H9 (cell line): ENCODE results near the gene TMEM95. TPM values are rescaled to one million over a fixed set of nuclear protein-coding genes. Genes with fewer than 3 reads are reported as not detected.
A peak's percentile ranks its signal among the peaks of the same experiment; 100 is the strongest.

Experiments
- DNase-seq: peaks from one replicate; pipeline ENCODE4 v3.0.0-alpha.2; 2017
- H2AFZ ChIP-seq: one replicate; pipeline ENCODE4 v1.6.1; 2013; ENCODE audit warnings: mild to moderate bottlenecking, low read length, control low read depth, moderate library complexity
- H2AK5ac ChIP-seq: 2 replicates; pipeline ENCODE4 v1.6.1; 2013; ENCODE audit warnings: low read length, control low read depth, mixed read lengths; ENCODE audit not compliant: insufficient read length
- H2BK120ac ChIP-seq: one replicate; pipeline ENCODE4 v1.6.1; 2013; ENCODE audit warnings: low read depth, mild to moderate bottlenecking, low read length, control low read depth, inconsistent platforms; ENCODE audit not compliant: poor library complexity, severe bottlenecking
- H2BK12ac ChIP-seq: 2 replicates; pipeline ENCODE4 v1.6.1; 2013; ENCODE audit warnings: low read length, control low read depth, mixed read lengths, low read depth; ENCODE audit not compliant: insufficient read length
- H2BK15ac ChIP-seq: 2 replicates; pipeline ENCODE4 v1.6.1; 2013; ENCODE audit warnings: low read depth, low read length, control low read depth
- H2BK20ac ChIP-seq: one replicate; pipeline ENCODE4 v1.6.1; 2013; ENCODE audit warnings: low read depth, mild to moderate bottlenecking, low read length, control low read depth, inconsistent platforms; ENCODE audit not compliant: poor library complexity, severe bottlenecking
- H2BK5ac ChIP-seq: 2 replicates; pipeline ENCODE4 v1.6.1; 2013; ENCODE audit warnings: low read length, control low read depth, mixed read lengths; ENCODE audit not compliant: insufficient read length
- H3K14ac ChIP-seq: 2 replicates; pipeline ENCODE4 v1.6.1; 2013; ENCODE audit warnings: low read length, control low read depth; ENCODE audit not compliant: insufficient read depth
- H3K18ac ChIP-seq: 2 replicates; pipeline ENCODE4 v1.6.1; 2013; ENCODE audit warnings: low read depth, mild to moderate bottlenecking, mixed read lengths, low read length, control low read depth; ENCODE audit not compliant: insufficient read length
- H3K23ac ChIP-seq: 2 replicates; pipeline ENCODE4 v1.6.1; 2013; ENCODE audit warnings: low read length, control low read depth, mixed read lengths, low read depth; ENCODE audit not compliant: insufficient read length
- H3K23me2 ChIP-seq: 2 replicates; pipeline ENCODE4 v1.6.1; 2013; ENCODE audit warnings: low read depth, mild to moderate bottlenecking, mixed read lengths, low read length, control low read depth; ENCODE audit not compliant: insufficient read length, poor library complexity, severe bottlenecking
- H3K27ac ChIP-seq: 2 replicates; pipeline ENCODE4 v1.5.1; 2013; ENCODE audit warnings: low read length, control low read depth, mixed read lengths, low read depth; ENCODE audit not compliant: insufficient read length
- H3K27me3 ChIP-seq: 2 replicates; pipeline ENCODE4 v1.6.1; 2013; ENCODE audit warnings: low read length, control low read depth, inconsistent platforms; ENCODE audit not compliant: insufficient read depth
- H3K4ac ChIP-seq: 2 replicates; pipeline ENCODE4 v1.6.1; 2013; ENCODE audit warnings: low read depth, mild to moderate bottlenecking, control low read depth, inconsistent platforms, low read length, moderate library complexity
- H3K4me1 ChIP-seq: 2 replicates; pipeline ENCODE4 v1.6.1; 2013; ENCODE audit warnings: low read length, control low read depth, inconsistent platforms; ENCODE audit not compliant: insufficient read depth
- H3K4me2 ChIP-seq: 2 replicates; pipeline ENCODE4 v1.6.1; 2013; ENCODE audit warnings: low read length, control low read depth, mixed read lengths; ENCODE audit not compliant: insufficient read length, insufficient read depth
- H3K56ac ChIP-seq: 2 replicates; pipeline ENCODE4 v1.6.1; 2013; ENCODE audit warnings: low read depth, mild to moderate bottlenecking, mixed read lengths, low read length, control low read depth; ENCODE audit not compliant: insufficient read length
- H3K79me1 ChIP-seq: 2 replicates; pipeline ENCODE4 v1.6.1; 2013; ENCODE audit warnings: low read depth, mild to moderate bottlenecking, moderate library complexity, low read length, control low read depth, inconsistent platforms; ENCODE audit not compliant: insufficient read depth, poor library complexity, severe bottlenecking
- H3K79me2 ChIP-seq: 2 replicates; pipeline ENCODE4 v1.6.1; 2013; ENCODE audit warnings: low read length, control low read depth, inconsistent platforms; ENCODE audit not compliant: insufficient read depth
- H3K9ac ChIP-seq: 2 replicates; pipeline ENCODE4 v1.6.1; 2013; ENCODE audit warnings: low read length, control low read depth, mixed read lengths; ENCODE audit not compliant: insufficient read length; ENCODE audit errors: extremely low read depth
- H3K9me3 ChIP-seq: one replicate; pipeline ENCODE4 v1.6.1; 2013; ENCODE audit warnings: low read depth, low read length, inconsistent platforms; ENCODE audit not compliant: control insufficient read depth
- H3T11ph ChIP-seq: one replicate; pipeline ENCODE4 v1.6.1; 2013; ENCODE audit warnings: mild to moderate bottlenecking, low read length, control low read depth, inconsistent platforms
- H4K20me1 ChIP-seq: one replicate; pipeline ENCODE4 v1.6.1; 2013; ENCODE audit not compliant: control insufficient read depth, insufficient read length, insufficient read depth
- H4K5ac ChIP-seq: 2 replicates; pipeline ENCODE4 v1.6.1; 2013; ENCODE audit warnings: low read depth, mild to moderate bottlenecking, mixed read lengths, low read length, control low read depth; ENCODE audit not compliant: insufficient read length
- H4K8ac ChIP-seq: replicated peaks from 2 replicates; pipeline ENCODE4 v1.6.1; 2013; ENCODE audit warnings: low read length, control low read depth, mixed read lengths, low read depth; ENCODE audit not compliant: insufficient read length
- H4K91ac ChIP-seq: 2 replicates; pipeline ENCODE4 v1.6.1; 2013; ENCODE audit warnings: low read depth, mild to moderate bottlenecking, moderate library complexity, mixed read lengths, low read length, control low read depth; ENCODE audit not compliant: insufficient read length
- H3K27ac Mint-ChIP-seq, 3 experiments: 2 replicates in 2 of 3; 3 replicates in 1 of 3; pipeline ENCODE4 v1.8.0; 2020 to 2021; ENCODE audit warnings: mixed read lengths in 3 of 3, mild to moderate bottlenecking in 1 of 3, moderate library complexity in 1 of 3
- H3K27me3 Mint-ChIP-seq: 2 replicates; pipeline ENCODE4 v1.8.0; 2021; ENCODE audit warnings: low read depth, mild to moderate bottlenecking, moderate library complexity, mixed read lengths
- H3K36me3 Mint-ChIP-seq, 3 experiments: 2 replicates in 2 of 3; 3 replicates in 1 of 3; pipeline ENCODE4 v1.8.0; 2020 to 2021; ENCODE audit warnings: low read depth in 3 of 3, mixed read lengths in 3 of 3; ENCODE audit not compliant: insufficient read depth in 1 of 3
- H3K4me1 Mint-ChIP-seq, 2 experiments: 2 replicates each; pipeline ENCODE4 v1.8.0; 2020; ENCODE audit warnings: mixed read lengths in 2 of 2
- H3K4me3 Mint-ChIP-seq, 2 experiments: 2 replicates in 1 of 2; 3 replicates in 1 of 2; pipeline ENCODE4 v1.8.0; 2020 to 2021; ENCODE audit warnings: mild to moderate bottlenecking in 2 of 2, mixed read lengths in 2 of 2, moderate library complexity in 1 of 2
- H3K9me3 Mint-ChIP-seq, 2 experiments: 2 replicates in 1 of 2; 3 replicates in 1 of 2; pipeline ENCODE4 v1.8.0; 2020; ENCODE audit warnings: mild to moderate bottlenecking in 2 of 2, mixed read lengths in 2 of 2, moderate library complexity in 1 of 2
- WGBS: extraction: QIAGEN DNeasy Blood & Tissue Kit; methylation state at CpG from one replicate; pipeline ENCODE4 v1.1.7; 2013; ENCODE audit warnings: missing lambda C conversion rate, low lambda C conversion rate, mixed read lengths; ENCODE audit not compliant: insufficient read length; ENCODE audit errors: extremely low coverage; 5-methylcytosine and 5-hydroxymethylcytosine counted together
- total RNA-seq: library from RNA; stranded (reverse); gene quantifications from 2 replicates; pipeline ENCODE4 v1.2.1, GENCODE V29; 2021
- TF ChIP-seq, protein P1 (sequence below): fragments of 200-600 bp; sonication (generic); conservative IDR thresholded peaks from 3 replicates; pipeline ENCODE4 v1.8.0; 2021; ENCODE audit warnings: antibody characterized with exemption, mild to moderate bottlenecking

The TMEM95 gene
- total RNA-seq, 1 experiment from 2014 or later = not detected

DNA sequence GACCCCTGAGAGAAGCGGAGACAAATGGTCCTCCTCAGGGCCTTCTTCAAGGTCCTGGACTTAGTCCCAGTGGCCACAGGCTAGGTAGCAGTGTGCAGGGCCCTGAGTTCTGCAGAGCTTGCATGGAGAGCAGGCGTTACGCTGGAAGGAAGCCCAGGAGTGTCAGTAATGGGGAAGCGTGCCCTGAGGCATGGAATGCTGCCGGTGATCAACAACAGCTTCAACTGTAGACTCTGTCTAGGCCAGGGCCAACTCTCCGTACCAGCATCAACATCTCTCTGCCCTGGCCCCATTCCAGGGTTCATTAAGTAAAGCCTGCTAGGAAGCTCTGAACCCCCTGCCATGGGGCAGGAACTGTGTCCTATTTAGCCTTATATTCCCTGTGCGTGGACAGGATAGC, 25.4 kb downstream of the TMEM95 start:
- H3K27me3 ChIP-seq = peaks cover 11% of the 10 kb centered on the region; the same call in 1 of the 2 replicates
- H4K5ac ChIP-seq = no peak overlapping the region
- H2BK12ac ChIP-seq = no peak overlapping the region
- H3K9me3 ChIP-seq = no peaks in the 10 kb centered on the region
- no peaks in the 10 kb centered on the region for H4K20me1 ChIP-seq
- H3K4me2 ChIP-seq = peak overlapping the region; percentile 75
- Mint-ChIP-seq H3K27ac (peak overlapping the region in 1 of 3 experiments; percentile 8; a peak in 1 of 7 replicates), H3K9me3 (peaks cover 7% of the 10 kb centered on the region in 2 experiments), H3K36me3 (peaks cover 5 to 11% (median 8%) of the 10 kb centered on the region in 3 experiments; a peak in 5 of 7 replicates), H3K27me3 (peaks cover 52% of the 10 kb centered on the region), H3K4me1 (peaks cover 21 to 25% of the 10 kb centered on the region in 2 experiments), H3K4me3 (peak overlapping the region; percentile 76 to 78)
- H4K91ac ChIP-seq = no peak overlapping the region
- no peaks in the 10 kb centered on the region for H3K79me1 ChIP-seq
- H4K8ac ChIP-seq = no peak overlapping the region
- peaks cover 17% of the 10 kb centered on the region for H3K23me2 ChIP-seq
- H3K23ac ChIP-seq = no peak overlapping the region
- H2BK20ac ChIP-seq = no peak overlapping the region
- H3K56ac ChIP-seq = no peak overlapping the region
- H3K9ac ChIP-seq = no peak overlapping the region
- H3K14ac ChIP-seq = no peak overlapping the region
- peak overlapping the region; percentile 53 for H2AFZ ChIP-seq
- no peak overlapping the region for H3T11ph ChIP-seq
- no peak overlapping the region for H2BK5ac ChIP-seq
- H3K4me1 ChIP-seq = no peaks in the 10 kb centered on the region
- H2BK120ac ChIP-seq = no peak overlapping the region
- no peak overlapping the region; the same call in 1 of the 2 replicates for H2BK15ac ChIP-seq
- no peak overlapping the region for H3K27ac ChIP-seq
- H3K4ac ChIP-seq = no peak overlapping the region
- H2AK5ac ChIP-seq = no peak overlapping the region
- WGBS = no CpG with 5 or more reads among the region's 7 CpGs
- TF ChIP-seq, protein P1, sequence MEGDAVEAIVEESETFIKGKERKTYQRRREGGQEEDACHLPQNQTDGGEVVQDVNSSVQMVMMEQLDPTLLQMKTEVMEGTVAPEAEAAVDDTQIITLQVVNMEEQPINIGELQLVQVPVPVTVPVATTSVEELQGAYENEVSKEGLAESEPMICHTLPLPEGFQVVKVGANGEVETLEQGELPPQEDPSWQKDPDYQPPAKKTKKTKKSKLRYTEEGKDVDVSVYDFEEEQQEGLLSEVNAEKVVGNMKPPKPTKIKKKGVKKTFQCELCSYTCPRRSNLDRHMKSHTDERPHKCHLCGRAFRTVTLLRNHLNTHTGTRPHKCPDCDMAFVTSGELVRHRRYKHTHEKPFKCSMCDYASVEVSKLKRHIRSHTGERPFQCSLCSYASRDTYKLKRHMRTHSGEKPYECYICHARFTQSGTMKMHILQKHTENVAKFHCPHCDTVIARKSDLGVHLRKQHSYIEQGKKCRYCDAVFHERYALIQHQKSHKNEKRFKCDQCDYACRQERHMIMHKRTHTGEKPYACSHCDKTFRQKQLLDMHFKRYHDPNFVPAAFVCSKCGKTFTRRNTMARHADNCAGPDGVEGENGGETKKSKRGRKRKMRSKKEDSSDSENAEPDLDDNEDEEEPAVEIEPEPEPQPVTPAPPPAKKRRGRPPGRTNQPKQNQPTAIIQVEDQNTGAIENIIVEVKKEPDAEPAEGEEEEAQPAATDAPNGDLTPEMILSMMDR = no peak
- H3K18ac ChIP-seq = no peak overlapping the region
- H3K79me2 ChIP-seq = no peaks in the 10 kb centered on the region
- DNase-seq = peak; percentile 64
